HFFc6 (cell line): ENCODE results near the gene ARHGAP31. TPM values are rescaled to one million over a fixed set of nuclear protein-coding genes. Genes with fewer than 3 reads are reported as not detected.
"Not testable (repeated sequence)": the region's sequence is repeated elsewhere in the genome, so short reads cannot be mapped to it uniquely, and the experiment has no call there.

Experiments used
- DNase-seq: peaks from one replicate; pipeline ENCODE4 v3.0.0-alpha.2; 2018
- H3K27ac Mint-ChIP-seq: 2 replicates; pipeline ENCODE4 v1.8.0; 2020; ENCODE audit warnings: mild to moderate bottlenecking, mixed read lengths
- H3K27me3 Mint-ChIP-seq: 2 replicates; pipeline ENCODE4 v1.8.0; 2021; ENCODE audit warnings: mild to moderate bottlenecking, moderate library complexity, mixed read lengths; ENCODE audit not compliant: insufficient read depth
- H3K36me3 Mint-ChIP-seq: 2 replicates; pipeline ENCODE4 v1.8.0; 2021; ENCODE audit warnings: low read depth, mixed read lengths
- H3K4me1 Mint-ChIP-seq: 2 replicates; pipeline ENCODE4 v1.8.0; 2020; ENCODE audit warnings: low read depth, mixed read lengths
- H3K4me3 Mint-ChIP-seq: 2 replicates; pipeline ENCODE4 v1.8.0; 2020; ENCODE audit warnings: mild to moderate bottlenecking, moderate library complexity, mixed read lengths
- H3K9me3 Mint-ChIP-seq: 2 replicates; pipeline ENCODE4 v1.8.0; 2020; ENCODE audit warnings: mild to moderate bottlenecking, mixed read lengths
- total RNA-seq, 6 experiments: library from RNA; stranded (reverse); fragmentation: NEBNext Ultra II Directional; extraction: Animal tissue kit (Norgen Biotek cat#: 25700); gene quantifications; 2 replicates in 1 of 6; 3 replicates in 5 of 6; pipeline ENCODE4 v1.2.3, GENCODE V29; 2021
- TF ChIP-seq, protein P1 (sequence below): fragments of 200-600 bp; sonication (generic); IDR thresholded peaks from 2 replicates; pipeline ENCODE4 v1.5.0; 2021; ENCODE audit warnings: antibody characterized with exemption, mild to moderate bottlenecking

The ARHGAP31 gene
- total RNA-seq, 6 experiments from 2014 or later, result 18.0 to 25.1 (median 20.5) TPM

- H3K27me3 Mint-ChIP-seq, result peaks cover 2% of the 10 kb centered on the region; the same call in 1 of the 2 replicates
- H3K4me1 Mint-ChIP-seq, result peaks cover 21% of the 10 kb centered on the region
- H3K4me3 Mint-ChIP-seq, result no peak overlapping the region
- DNase-seq, result no peak
- H3K9me3 Mint-ChIP-seq, result peaks cover 4% of the 10 kb centered on the region; the same call in 1 of the 2 replicates
- TF ChIP-seq, protein P1, sequence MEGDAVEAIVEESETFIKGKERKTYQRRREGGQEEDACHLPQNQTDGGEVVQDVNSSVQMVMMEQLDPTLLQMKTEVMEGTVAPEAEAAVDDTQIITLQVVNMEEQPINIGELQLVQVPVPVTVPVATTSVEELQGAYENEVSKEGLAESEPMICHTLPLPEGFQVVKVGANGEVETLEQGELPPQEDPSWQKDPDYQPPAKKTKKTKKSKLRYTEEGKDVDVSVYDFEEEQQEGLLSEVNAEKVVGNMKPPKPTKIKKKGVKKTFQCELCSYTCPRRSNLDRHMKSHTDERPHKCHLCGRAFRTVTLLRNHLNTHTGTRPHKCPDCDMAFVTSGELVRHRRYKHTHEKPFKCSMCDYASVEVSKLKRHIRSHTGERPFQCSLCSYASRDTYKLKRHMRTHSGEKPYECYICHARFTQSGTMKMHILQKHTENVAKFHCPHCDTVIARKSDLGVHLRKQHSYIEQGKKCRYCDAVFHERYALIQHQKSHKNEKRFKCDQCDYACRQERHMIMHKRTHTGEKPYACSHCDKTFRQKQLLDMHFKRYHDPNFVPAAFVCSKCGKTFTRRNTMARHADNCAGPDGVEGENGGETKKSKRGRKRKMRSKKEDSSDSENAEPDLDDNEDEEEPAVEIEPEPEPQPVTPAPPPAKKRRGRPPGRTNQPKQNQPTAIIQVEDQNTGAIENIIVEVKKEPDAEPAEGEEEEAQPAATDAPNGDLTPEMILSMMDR, result no peak
- no peak overlapping the region for H3K27ac Mint-ChIP-seq
- peaks cover 29% of the 10 kb centered on the region for H3K36me3 Mint-ChIP-seq
Measured at GRCh38 chr3:119333773-119334509, 39.8 kb downstream of the ARHGAP31 start.

DNA sequence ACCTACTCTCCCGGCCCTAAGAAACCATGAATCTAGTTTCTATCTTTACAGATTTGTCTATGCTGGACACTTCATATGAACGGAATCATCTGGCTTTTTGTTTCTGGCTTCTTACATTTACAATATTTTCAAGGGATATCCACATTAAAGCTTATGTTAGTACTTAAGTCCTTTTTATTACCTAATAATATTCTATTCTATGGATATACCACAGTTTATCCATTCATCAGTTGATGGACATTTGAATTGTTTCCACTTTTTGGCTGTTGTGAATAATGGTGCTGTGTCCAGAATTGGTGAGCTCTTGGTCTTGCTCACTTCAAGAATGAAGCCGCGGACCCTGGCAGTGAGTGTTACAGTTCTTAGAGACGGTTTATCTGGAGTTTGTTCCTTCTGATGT lies 42.6 kb downstream of the ARHGAP31 start:
- no peak overlapping the region for H3K4me3 Mint-ChIP-seq
- peaks cover 10% of the 10 kb centered on the region for H3K4me1 Mint-ChIP-seq
- TF ChIP-seq, protein P1, result no peak
- no peak for DNase-seq
- no peak overlapping the region for H3K27ac Mint-ChIP-seq
- peaks cover 24% of the 10 kb centered on the region for H3K36me3 Mint-ChIP-seq
- no peaks in the 10 kb centered on the region; the same call in 1 of the 2 replicates for H3K27me3 Mint-ChIP-seq
- peaks cover 4% of the 10 kb centered on the region; the same call in 1 of the 2 replicates for H3K9me3 Mint-ChIP-seq

DNA sequence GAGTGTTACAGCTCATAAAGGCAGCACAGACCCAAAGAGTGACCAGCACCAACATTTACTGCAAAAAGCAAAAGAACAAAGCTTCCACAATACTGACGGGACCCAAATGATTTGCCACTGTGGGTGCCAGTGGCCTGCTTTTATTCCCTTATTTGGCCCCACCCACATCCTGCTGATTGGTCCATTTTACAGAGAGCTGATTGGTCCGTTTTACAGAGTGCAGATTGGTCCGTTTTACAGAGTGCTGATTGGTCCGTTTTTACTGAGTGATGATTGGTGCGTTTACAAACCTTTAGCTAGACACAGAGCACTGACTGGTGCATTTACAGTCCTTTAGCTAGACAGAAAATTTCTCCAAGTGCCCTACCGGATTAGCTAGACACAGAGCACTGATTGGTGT lies 43.2 kb downstream of the ARHGAP31 start:
- H3K27ac Mint-ChIP-seq, H3K4me1 Mint-ChIP-seq, DNase-seq, H3K9me3 Mint-ChIP-seq, H3K4me3 Mint-ChIP-seq, H3K27me3 Mint-ChIP-seq: not testable (repeated sequence)
- H3K36me3 Mint-ChIP-seq, result peaks cover 24% of the 10 kb centered on the region

DNA sequence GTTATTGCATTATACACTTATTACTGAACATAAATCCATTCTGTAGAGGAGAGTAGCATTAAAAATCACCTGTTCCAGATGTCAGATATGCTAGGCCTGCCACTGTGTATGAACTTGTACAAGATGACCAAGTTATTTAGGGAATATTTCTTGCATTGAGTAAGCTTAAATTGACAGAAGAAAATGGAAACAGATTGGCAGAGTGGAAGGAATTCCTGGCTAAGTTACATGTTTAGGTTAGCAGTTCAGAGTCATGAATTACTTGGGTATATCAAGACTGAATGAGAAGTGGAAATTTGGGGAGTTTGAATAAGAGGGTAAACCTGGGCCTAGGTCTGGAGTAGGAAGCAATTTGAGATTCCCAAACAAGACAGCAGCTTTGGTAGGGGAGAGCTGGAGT lies 44.6 kb downstream of the ARHGAP31 start:
- DNase-seq, result no peak
- H3K36me3 Mint-ChIP-seq, result peaks cover 24% of the 10 kb centered on the region
- H3K9me3 Mint-ChIP-seq, result peaks cover 4% of the 10 kb centered on the region; the same call in 1 of the 2 replicates
- TF ChIP-seq, protein P1, result no peak
- no peaks in the 10 kb centered on the region; the same call in 1 of the 2 replicates for H3K27me3 Mint-ChIP-seq
- H3K27ac Mint-ChIP-seq, result no peak overlapping the region
- H3K4me1 Mint-ChIP-seq, result no peaks in the 10 kb centered on the region
- H3K4me3 Mint-ChIP-seq, result no peak overlapping the region

GRCh38 chr3:119340014-119340413 lies 45.8 kb downstream of the ARHGAP31 start:
- DNase-seq, result no peak
- Mint-ChIP-seq H3K27me3 (no peaks in the 10 kb centered on the region; the same call in 1 of the 2 replicates), H3K36me3 (peaks cover 19% of the 10 kb centered on the region)

GRCh38 chr3:119340446-119340845 lies 46.3 kb downstream of the ARHGAP31 start:
- Mint-ChIP-seq H3K4me1 (no peaks in the 10 kb centered on the region), H3K27me3 (no peaks in the 10 kb centered on the region; the same call in 1 of the 2 replicates), H3K27ac (no peak overlapping the region), H3K36me3 (peaks cover 15% of the 10 kb centered on the region), H3K9me3 (peaks cover 4% of the 10 kb centered on the region; the same call in 1 of the 2 replicates), H3K4me3 (no peak overlapping the region)
- TF ChIP-seq, protein P1, result no peak
- DNase-seq, result no peak

More at GRCh38 chr3:119340014-119340413, 45.8 kb downstream of the ARHGAP31 start:
- H3K4me3 Mint-ChIP-seq, result no peak overlapping the region
- peaks cover 4% of the 10 kb centered on the region; the same call in 1 of the 2 replicates for H3K9me3 Mint-ChIP-seq
- no peak overlapping the region for H3K27ac Mint-ChIP-seq
- TF ChIP-seq, protein P1, result no peak
- H3K4me1 Mint-ChIP-seq, result no peaks in the 10 kb centered on the region
